GM10266 (cell line): ENCODE results near the gene NDNF.

Source experiments
- DNase-seq: peaks from one replicate; pipeline ENCODE4 v3.0.0; 2012; ENCODE audit errors: extremely low spot score
- TF ChIP-seq, protein P1 (sequence below): IDR thresholded peaks from 2 replicates; pipeline ENCODE4 v1.5.1; 2012; ENCODE audit warnings: mild to moderate bottlenecking, low read depth; ENCODE audit not compliant: control insufficient read depth, insufficient read depth; ENCODE audit errors: missing control alignments

The NDNF gene

DNA sequence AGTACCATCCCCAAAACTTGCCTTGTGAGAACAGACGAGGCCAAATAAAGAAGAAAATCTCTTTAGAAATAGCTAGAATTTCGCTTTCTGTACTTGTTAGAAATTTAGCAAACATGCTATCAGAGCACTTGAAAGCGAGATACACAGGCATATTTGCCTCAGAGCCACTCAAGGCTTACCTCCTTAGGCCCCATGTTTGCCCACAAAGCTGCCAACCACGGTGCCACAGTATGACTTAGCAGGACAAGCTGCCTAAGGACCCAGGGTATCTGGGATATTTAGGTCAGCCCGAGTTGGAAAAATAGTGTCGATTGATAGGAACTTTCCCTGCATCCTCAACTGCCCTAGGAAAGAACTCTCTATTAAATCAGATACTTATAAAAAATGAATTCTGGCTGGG, 24.2 kb downstream of the NDNF start:
- TF ChIP-seq, protein P1, sequence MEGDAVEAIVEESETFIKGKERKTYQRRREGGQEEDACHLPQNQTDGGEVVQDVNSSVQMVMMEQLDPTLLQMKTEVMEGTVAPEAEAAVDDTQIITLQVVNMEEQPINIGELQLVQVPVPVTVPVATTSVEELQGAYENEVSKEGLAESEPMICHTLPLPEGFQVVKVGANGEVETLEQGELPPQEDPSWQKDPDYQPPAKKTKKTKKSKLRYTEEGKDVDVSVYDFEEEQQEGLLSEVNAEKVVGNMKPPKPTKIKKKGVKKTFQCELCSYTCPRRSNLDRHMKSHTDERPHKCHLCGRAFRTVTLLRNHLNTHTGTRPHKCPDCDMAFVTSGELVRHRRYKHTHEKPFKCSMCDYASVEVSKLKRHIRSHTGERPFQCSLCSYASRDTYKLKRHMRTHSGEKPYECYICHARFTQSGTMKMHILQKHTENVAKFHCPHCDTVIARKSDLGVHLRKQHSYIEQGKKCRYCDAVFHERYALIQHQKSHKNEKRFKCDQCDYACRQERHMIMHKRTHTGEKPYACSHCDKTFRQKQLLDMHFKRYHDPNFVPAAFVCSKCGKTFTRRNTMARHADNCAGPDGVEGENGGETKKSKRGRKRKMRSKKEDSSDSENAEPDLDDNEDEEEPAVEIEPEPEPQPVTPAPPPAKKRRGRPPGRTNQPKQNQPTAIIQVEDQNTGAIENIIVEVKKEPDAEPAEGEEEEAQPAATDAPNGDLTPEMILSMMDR = no peak
- no peak for DNase-seq

DNA sequence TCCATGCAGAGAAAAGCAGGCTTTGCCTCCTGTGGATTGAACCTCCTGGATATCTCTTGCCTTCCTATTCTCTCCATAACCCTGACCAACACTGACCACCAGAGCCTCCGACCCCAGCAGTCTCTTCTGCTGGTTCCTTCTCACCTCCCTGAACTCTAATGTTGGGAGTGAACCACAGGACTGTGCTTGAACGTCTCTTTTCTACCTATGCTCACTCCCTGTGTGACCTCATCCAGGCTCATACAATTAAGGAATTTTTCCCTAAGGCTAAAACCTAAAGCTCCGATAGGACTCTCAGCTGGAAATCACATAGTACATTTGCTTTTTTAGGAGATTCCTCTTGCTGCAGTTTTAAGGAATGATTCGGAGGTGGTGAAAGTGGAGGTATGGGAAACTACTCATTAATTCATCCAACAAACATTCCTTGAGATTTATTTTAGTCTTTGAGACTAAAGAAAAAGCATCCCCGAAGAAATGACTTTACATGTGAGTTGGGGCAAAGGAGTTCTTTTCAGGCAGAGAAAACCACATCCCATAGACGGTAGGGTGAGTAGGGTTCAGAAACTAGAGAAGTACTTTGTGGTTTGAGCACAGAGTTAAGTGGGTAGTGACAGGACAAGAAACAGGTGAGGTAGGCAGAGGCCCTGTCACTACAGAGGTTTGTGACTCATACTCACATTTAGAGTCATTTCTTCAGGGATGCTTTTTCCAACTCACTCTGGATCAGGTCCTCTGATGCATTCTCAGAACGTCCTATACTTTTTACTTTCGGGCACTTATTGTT, 30.8 kb downstream of the NDNF start:
- no peak for DNase-seq
- TF ChIP-seq, protein P1 = no peak

DNA sequence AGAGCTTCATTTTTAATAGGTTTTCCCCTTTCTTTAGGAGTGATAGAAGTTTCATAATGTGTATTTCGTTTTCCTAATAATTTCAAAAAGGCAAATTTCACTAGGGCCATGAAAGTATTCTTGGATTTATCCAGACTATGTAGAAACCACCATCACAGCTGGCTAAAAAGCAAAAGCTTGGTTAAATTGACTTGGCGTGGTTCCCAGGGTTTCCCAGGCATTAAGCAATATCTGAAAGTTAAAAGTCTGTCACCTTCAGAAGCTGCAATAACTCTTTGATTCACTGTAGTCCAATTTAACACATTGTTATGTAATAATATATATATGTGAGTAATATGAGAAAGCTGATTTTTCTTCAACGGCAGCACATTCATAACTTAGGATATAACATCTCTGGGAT, 38.3 kb downstream of the NDNF start:
- no peak for DNase-seq
- TF ChIP-seq, protein P1 = no peak

DNA sequence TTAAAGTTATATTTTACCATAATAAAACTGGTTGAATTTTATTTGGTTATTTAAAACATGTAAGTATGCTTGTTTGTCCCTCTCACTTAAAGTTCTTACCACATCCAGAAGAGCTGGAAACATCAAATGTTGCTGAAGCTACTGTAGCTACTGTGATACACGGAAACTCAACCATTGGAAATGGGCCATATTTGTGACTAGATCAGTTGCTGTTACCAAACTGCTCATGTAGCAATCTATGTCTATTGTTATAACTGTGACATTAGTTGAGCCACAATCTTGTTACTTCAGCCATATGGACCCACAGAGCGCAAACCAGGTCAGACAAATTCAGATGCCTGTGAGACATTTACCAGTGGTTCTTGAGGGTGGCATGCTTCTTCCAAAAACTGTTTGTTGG, 41.6 kb downstream of the NDNF start:
- no peak for DNase-seq
- TF ChIP-seq, protein P1 = no peak

DNA sequence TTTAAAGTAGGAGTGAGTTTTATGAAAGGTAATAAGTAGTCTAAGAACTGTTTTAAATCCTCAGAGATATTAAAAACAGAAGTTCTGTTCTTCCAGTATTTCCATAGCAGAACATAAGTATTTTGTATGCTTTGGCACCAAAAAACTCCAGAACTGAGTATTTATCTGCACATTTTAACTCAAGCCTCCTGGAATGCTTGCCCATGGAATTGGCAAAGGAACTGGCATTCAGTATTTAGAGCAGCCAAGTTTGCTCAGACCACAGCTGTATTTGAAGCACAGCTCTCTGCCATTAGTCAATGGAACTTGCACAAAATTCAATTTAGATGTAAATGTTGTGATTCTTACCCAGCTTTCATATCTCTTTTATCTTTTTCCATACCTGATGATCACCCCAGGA, 42.2 kb downstream of the NDNF start:
- no peak for DNase-seq
- TF ChIP-seq, protein P1 = no peak

DNA sequence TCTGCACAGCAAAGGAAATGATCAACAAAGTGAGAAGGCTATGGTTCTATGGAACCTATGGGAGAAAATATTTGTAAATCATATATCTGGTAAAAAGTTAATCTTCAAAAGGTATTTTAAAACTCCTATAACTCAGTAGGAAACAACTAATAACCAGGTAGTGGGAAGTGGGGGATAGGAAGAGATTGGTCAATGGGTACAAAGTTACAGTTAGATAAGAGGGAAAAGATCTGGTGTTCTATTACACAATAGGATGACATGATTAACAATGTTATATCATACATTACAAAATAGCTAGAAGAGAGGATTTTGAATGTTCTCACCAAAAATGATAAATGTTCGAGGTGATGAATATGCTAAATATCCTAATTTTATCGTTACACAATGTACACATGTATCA, 46.3 kb downstream of the NDNF start:
- no peak for DNase-seq
- TF ChIP-seq, protein P1 = no peak

DNA sequence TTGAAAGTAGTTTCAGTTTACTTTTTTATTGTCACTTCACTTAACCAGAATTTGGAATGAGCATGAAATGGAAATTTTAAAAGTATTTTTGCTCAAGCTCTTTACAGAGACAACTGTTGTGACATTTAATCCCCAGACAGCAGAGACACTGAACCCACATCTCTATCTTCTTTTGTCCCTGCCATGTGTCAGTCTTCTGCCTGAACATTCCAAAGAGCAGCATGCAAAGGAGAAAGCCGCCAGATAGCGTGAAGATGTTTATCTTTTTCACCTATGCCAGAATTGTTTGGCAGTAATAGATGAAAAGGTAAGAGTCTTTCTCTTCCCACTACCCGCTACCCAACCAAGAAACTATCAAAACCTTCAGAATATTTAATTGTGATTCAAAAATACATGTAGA, 46.8 kb downstream of the NDNF start:
- DNase-seq = no peak

More for the DNA sequence above, 46.8 kb downstream of the NDNF start:
- TF ChIP-seq, protein P1 = no peak
